HG02759 (cell line): Measurements from ENCODE around the gene RFPL3.
"Not testable (repeated sequence)": the region's sequence is repeated elsewhere in the genome, so short reads cannot be mapped to it uniquely, and the experiment has no call there.

Experiments used
- ATAC-seq: cut with Tn5 transposase; IDR thresholded peaks from one replicate; pipeline ENCODE4 v1.9.1; 2021; ENCODE audit warnings: mild to moderate bottlenecking, moderate library complexity; ENCODE audit not compliant: unreplicated experiment

RFPL3 gene

GRCh38 chr22:32357567-32357966 lies at the start of gene RFPL3:
Gene RFPL3 (plus strand): TSS chr22:32357867. CDS start chr22:32358072, 205 bp downstream.
- not testable (repeated sequence) for ATAC-seq

DNA sequence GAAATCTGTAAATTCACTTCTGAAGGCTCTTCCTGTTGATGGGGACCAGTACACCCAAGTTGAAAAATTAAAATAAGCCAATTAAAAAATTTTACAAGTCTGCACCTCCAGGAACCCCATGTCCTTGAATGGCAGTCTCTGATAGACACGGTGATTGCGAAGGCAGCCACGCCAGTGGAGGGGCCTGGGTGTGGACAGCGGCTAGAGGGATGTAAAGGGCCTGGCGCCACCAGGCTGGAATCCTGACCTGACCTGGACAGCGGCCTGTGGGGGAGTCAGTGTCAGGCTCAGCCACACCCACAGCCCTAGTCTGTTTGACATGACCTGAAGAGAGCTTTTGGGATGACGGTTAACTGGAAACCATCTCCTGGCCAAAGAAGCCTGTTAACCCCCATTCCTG lies 49.5 kb upstream of the RFPL3 start:
- no peak for ATAC-seq

DNA sequence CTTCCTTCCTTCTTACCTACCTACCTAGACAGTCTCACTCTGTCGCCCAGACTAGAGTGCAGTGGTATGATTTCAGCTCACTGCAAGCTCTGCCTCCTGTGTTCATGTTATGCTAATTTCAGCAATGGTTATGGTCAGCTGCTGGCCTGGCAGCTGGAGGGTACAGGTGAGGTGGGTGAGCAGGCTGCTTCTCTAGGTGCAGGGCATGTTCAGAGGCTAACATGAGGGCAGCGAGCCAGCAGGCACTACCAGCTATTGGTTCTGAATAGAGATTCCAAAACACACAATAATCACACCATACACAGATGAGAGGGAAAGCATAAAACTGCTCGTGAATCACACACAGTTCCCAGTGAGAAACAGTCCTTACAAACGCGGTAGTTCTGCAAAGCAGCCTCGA lies 48.7 kb upstream of the RFPL3 start:
- no peak for ATAC-seq

DNA sequence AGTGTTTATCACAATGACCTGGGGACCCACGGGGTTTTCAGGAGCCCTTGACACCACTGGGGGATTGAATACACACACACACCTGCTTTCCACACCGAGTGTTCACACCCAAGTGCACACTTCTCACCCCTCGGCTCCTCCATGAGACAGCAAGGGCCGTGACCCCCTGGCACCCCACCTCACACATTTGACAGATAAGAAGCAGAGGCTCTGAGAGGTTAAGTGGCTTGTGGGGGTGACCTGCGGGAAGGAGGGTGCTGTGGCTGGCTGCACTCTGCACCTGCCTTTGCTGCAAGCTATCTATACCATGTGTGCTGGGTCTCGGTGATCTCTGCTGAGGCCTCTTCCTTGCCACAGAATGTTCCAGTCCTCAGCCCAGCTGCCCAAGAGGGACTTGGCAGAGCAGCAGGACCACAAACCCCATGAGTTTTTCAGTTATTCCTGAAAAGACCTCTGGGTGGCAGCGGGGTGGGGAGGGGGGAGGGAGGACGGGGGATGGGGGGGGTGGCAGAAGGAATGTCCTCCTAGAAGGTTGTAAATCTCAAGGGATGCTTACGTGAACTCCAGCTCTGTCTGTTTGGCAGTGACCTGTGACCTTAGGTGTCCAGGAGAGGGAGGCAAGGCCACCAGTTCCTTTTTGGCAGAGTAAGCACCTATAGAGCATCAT lies 47.9 kb upstream of the RFPL3 start:
- no peak for ATAC-seq

- no peak for ATAC-seq
Measured at GRCh38 chr22:32310777-32311176, 46.9 kb upstream of the RFPL3 start.

DNA sequence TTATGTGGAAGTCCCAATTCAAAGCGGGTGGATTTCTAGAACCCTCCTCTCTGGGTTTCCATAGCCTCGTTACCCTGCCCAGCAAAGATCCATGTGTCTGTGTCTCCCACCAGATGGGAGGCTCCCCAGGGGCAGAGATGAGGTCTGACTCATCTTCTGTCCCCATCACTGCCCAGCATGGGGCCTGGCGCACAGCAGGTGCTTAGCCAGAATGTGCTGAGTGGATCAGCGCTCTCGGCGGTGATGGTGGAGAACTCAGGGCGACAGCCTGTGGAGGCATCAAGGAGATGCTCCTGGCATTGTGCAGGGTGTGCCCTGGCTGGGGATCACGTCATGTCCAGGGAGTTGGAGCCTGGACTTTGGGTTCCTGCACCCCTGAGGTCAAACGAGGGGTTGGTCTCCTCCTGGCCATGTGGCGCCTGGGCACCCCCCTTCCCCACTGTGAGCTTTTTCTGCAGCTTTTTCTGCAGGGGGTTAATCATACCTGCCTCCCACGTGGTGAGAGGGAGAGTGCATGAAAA lies 46.1 kb upstream of the RFPL3 start:
- ATAC-seq, result no peak

GRCh38 chr22:32312748-32313147 lies 44.9 kb upstream of the RFPL3 start:
- no peak for ATAC-seq

GRCh38 chr22:32313532-32313931 lies 44.1 kb upstream of the RFPL3 start:
- no peak for ATAC-seq

GRCh38 chr22:32317524-32317923 lies 40.1 kb upstream of the RFPL3 start:
- ATAC-seq, result no peak

DNA sequence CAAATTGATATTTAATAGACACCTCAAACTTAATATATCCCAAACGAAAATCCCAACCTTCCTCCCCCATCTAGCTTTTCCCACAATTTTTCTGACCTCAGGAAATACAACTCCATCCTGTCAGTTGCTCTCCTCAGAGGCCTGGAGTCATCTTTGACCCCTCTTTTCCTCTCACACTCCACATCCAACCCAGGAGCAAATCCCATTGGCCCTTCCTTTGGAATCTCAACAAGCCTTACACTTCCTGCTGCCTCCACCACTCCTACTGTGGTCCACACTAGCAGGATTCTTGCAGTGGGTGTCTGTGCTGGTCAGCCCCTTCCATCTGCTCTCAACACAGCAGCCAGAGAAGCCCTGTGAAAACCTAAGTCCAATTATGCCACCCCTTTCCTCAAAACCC lies 39.3 kb upstream of the RFPL3 start:
- ATAC-seq, result no peak

DNA sequence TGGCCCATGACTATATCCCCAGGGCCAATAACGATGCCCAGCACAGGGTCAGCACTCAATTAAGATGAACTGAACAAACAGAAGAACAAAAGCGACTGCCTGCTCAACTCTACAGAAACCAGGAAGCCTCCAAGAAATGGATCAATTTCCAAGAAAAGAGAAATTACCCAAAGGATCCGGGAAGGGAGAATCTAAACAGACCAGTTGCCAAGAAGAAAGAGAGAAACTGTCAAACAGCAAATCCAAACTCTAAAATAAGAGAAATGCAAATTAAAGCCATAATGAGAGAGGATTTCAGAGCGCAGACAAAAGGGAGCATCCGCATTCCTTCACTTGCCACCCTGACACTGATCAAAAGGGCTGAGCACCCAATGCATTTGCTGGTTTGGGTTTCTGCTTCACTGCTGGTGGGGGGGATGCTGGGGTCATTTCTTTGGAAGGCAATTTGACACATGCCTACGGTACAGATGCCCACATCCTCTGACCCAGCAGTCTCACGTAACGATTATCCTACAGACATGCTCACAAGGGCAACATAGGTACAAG lies 37.7 kb upstream of the RFPL3 start:
- ATAC-seq, result no peak

GRCh38 chr22:32322986-32323385 lies 34.7 kb upstream of the RFPL3 start:
- no peak for ATAC-seq

- ATAC-seq, result no peak
Measured at GRCh38 chr22:32323513-32324164, 34.0 kb upstream of the RFPL3 start.

GRCh38 chr22:32324505-32325415 lies 32.9 kb upstream of the RFPL3 start:
- ATAC-seq, result no peak

DNA sequence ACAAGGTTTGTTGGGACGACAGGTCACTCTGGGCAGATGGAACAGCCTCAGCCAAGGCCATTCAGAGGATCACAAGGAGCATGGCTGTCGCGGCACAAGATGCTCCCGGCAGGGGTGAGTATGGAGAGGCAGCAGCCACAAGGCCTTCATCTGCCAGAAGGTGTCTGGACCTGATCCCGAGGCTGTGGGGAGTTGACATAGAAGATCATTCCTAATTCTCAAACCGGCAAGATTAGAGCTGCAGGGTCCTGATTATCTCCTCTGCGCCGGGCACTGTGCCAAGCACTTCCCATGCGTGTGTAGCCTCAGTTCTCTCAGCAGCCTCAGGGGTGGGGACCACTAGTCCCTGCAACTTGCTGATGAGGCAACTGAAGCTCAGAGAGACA lies 32.3 kb upstream of the RFPL3 start:
- ATAC-seq, result no peak

DNA sequence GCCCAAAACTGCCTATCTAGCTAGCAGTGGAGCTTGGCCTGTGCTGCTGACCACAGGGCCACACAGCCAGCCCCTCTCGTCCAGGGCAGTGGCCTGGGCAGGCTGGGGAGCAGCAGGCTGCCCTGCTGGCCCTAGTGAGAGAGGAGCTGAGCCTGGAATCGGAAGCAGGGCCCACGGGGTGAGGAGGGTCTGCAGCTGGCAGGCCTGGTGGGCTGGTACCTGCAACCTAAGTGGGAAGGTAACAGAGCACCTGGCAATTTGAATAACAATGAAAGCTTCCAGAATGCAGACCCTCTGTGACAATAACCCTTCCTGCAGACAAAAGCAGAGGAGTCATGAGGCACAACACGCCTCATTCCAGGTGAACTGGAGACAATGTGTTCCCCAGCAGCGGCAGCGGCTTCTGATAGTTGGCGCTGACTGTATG lies 31.8 kb upstream of the RFPL3 start:
- no peak for ATAC-seq

DNA sequence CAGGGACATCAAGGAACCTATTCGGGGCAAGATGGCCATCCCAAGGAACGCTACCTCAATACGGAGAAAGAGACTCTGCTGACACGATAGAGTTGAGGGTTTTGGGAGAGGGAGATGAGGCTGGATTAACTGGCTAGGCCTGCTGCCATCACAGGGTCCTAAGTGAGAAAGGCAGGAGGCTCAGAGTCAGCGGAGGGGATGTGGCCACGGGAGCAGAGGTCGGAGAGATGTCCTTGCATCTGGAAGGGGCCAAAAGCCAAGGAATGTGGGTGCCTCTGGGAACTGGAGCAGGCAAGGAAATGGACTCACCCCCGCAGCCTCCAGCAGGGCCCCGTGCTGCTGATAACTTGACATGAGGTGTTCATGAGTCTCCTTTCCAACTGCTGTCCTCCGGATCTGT lies 31.0 kb upstream of the RFPL3 start:
- no peak for ATAC-seq

DNA sequence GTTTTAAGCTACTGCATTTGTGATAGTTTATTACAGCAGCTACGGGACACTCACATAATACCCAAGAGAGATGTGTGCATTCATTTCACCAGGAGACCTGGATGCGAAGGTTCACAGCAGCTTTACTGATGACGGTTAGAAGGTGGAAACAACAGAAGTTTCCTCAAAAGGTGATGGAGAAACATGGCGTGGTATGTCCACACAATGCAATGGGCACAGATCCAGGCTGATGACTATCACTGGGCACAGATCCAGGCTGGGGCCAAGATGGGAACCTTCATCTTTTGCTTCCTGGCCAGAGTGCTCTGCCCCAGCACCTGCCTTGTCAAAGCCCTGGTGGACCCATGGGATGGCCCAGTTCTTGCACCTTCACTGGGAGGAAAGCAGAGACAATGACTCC lies 30.6 kb upstream of the RFPL3 start:
- ATAC-seq, result no peak

- no peak for ATAC-seq
Measured at GRCh38 chr22:32327596-32328171, 30.0 kb upstream of the RFPL3 start.

- no peak for ATAC-seq
Measured at GRCh38 chr22:32328306-32329201, 29.1 kb upstream of the RFPL3 start.
